GM10266 (cell line): ENCODE results near the gene HOPX.
"Not testable (repeated sequence)": the region's sequence is repeated elsewhere in the genome, so short reads cannot be mapped to it uniquely, and the experiment has no call there.

Source experiments
- DNase-seq: peaks from one replicate; pipeline ENCODE4 v3.0.0; 2012; ENCODE audit errors: extremely low spot score
- CTCF ChIP-seq: IDR thresholded peaks from 2 replicates; pipeline ENCODE4 v1.5.1; 2012; ENCODE audit warnings: mild to moderate bottlenecking, low read depth; ENCODE audit not compliant: control insufficient read depth, insufficient read depth; ENCODE audit errors: missing control alignments

The HOPX gene, protein sequence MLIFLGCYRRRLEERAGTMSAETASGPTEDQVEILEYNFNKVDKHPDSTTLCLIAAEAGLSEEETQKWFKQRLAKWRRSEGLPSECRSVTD

GRCh38 chr4:56681158-56681852 lies at the start of gene HOPX:
TSS of gene HOPX (minus strand) at chr4:56681296. CDS start at chr4:56657816, 23,480 bp downstream.
- no peak for DNase-seq
- no peak for TF ChIP-seq CTCF

DNA sequence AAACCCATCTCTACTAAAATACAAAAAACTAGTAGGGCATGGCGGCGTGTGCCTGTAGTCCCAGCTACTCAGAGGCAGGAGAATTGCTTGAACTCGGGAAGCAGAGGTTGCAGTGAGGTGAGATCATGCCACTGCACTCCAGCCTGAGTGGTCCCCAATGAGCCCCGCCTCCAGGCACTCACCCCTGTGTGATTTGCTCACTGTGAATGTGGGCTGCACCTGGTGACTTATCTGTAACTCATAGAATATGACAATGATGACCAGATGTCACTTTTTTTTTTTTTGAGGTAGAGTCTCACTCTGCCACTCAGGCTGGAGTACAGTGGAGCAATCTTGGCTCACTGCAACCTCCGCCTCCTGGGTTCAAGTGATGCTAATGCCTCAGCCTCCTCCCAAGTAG lies 49.0 kb upstream of the HOPX start:
- no peak for TF ChIP-seq CTCF
- no peak for DNase-seq

GRCh38 chr4:56728512-56728911 lies 47.4 kb upstream of the HOPX start:
- TF ChIP-seq CTCF: no peak
- DNase-seq: no peak

- no peak for TF ChIP-seq CTCF
These were observed 46.1 kb upstream of the HOPX start for GRCh38 chr4:56727150-56727549.

GRCh38 chr4:56726593-56726992 lies 45.5 kb upstream of the HOPX start:
- not testable (repeated sequence) for DNase-seq

More at GRCh38 chr4:56727150-56727549, 46.1 kb upstream of the HOPX start:
- no peak for DNase-seq

GRCh38 chr4:56723659-56724230 lies 42.6 kb upstream of the HOPX start:
- no peak for DNase-seq
- TF ChIP-seq CTCF: no peak

DNA sequence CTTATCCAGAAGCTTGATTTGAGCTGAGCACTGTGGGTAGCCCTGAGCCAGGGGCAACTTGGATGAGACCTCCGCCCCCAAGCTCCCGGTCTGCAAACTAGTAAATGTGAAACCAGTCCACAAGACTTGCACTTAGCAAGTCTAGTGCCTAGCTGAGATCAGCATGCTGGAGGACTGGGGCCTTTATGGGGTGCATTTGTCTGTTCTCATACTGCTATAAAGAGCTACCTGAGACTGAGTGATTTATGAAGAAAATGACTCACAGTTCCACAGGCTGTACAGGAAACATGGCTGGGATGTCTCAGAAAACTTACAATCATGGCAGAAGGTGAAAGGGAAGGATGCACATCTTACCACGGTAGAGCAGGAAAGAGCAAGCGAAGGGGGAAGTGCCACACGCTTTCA lies 42.1 kb upstream of the HOPX start:
- DNase-seq: no peak
- no peak for TF ChIP-seq CTCF

GRCh38 chr4:56708146-56708545 lies 27.1 kb upstream of the HOPX start:
- no peak for DNase-seq
- no peak for TF ChIP-seq CTCF
